ENCODE results near the gene ZNF407.
A peak's percentile ranks its signal among the peaks of the same experiment; 100 is the strongest.

Gene ZNF407

DNA sequence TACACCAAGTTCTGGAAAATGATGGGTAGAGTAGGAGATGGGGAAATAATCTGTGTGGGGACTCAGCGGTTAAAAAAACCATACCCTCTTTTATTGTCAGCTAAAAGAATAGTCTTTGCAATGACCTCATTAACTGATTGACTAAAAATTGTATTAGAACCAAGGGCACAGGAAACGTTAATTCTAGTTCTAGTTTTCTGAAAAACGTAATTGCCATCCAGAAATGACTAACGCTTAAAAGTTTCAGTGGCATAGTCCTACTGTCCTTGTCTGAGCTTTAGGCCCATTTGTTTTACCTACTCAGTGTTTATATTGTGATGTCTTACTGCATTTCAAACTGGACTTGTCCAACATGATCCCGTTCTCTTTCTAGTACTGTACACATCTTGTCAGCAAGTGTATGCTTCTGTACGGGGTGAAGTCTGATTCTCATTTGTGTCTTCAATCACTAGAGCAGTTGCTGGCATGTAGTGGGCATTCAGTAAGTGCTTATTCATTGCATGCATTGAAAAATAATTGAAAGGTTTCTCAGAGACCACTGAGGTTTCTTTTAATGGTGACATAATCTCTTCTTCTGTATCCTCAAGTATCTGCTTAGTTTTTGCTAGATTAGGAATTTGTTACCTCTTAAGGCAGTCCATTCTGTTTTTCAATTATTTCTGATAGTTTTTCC lies 81.5 kb downstream of the ZNF407 start:
- no peak overlapping the region for H3K9ac ChIP-seq
- H3K4me1 ChIP-seq, result no peaks in the 10 kb centered on the region
- no peaks in the 10 kb centered on the region for H3K36me3 ChIP-seq (ENCODE audit: control insufficient read depth, insufficient read depth, low read length)
- TF ChIP-seq, protein P1, sequence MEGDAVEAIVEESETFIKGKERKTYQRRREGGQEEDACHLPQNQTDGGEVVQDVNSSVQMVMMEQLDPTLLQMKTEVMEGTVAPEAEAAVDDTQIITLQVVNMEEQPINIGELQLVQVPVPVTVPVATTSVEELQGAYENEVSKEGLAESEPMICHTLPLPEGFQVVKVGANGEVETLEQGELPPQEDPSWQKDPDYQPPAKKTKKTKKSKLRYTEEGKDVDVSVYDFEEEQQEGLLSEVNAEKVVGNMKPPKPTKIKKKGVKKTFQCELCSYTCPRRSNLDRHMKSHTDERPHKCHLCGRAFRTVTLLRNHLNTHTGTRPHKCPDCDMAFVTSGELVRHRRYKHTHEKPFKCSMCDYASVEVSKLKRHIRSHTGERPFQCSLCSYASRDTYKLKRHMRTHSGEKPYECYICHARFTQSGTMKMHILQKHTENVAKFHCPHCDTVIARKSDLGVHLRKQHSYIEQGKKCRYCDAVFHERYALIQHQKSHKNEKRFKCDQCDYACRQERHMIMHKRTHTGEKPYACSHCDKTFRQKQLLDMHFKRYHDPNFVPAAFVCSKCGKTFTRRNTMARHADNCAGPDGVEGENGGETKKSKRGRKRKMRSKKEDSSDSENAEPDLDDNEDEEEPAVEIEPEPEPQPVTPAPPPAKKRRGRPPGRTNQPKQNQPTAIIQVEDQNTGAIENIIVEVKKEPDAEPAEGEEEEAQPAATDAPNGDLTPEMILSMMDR (IDR thresholded peaks at IDR 0.05), result no peak
- H3K4me3 ChIP-seq (ENCODE audit: low read depth, low read length), result no peak overlapping the region
- no peak overlapping the region for H2AFZ ChIP-seq
- H3K9me3 ChIP-seq (ENCODE audit: control insufficient read depth, low read length), result no peaks in the 10 kb centered on the region
- no peaks in the 10 kb centered on the region for H3K27me3 ChIP-seq (ENCODE audit: control insufficient read depth, insufficient read depth, low read length)
- H3K27ac ChIP-seq, result no peak overlapping the region
- no peak overlapping the region for H3K4me2 ChIP-seq (ENCODE audit: low read length)
- no peaks in the 10 kb centered on the region for H3K79me2 ChIP-seq

DNA sequence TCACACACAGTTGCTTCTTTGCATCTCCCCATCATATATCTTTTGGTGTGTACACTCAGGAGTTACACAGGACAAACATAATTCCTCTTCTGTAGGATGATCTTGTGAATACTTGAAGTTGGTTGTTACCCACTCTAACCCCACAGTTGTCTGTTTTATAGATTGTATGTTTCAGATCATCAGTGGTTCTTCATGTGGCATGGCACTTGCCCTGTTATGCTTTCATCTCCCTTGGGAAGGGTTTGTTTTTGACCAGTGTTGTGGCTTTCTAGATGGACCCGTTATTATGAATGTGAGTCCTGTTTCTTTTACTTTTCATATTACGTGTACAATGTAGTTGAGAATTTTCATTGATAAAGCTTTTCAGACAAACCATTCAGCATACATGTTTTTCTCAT lies 82.0 kb downstream of the ZNF407 start:
- Histone ChIP-seq H2AFZ (no peak overlapping the region), H3K27me3 (ENCODE audit: control insufficient read depth, insufficient read depth, low read length) (no peaks in the 10 kb centered on the region), H3K4me2 (ENCODE audit: low read length) (no peak overlapping the region), H3K36me3 (ENCODE audit: control insufficient read depth, insufficient read depth, low read length) (no peaks in the 10 kb centered on the region), H3K27ac (no peak overlapping the region), H3K9ac (no peak overlapping the region), H3K79me2 (no peaks in the 10 kb centered on the region), H3K9me3 (ENCODE audit: control insufficient read depth, low read length) (no peaks in the 10 kb centered on the region), H3K4me1 (no peaks in the 10 kb centered on the region), H3K4me3 (ENCODE audit: low read depth, low read length) (no peak overlapping the region)
- TF ChIP-seq, protein P1 (IDR thresholded peaks at IDR 0.05), result no peak

DNA sequence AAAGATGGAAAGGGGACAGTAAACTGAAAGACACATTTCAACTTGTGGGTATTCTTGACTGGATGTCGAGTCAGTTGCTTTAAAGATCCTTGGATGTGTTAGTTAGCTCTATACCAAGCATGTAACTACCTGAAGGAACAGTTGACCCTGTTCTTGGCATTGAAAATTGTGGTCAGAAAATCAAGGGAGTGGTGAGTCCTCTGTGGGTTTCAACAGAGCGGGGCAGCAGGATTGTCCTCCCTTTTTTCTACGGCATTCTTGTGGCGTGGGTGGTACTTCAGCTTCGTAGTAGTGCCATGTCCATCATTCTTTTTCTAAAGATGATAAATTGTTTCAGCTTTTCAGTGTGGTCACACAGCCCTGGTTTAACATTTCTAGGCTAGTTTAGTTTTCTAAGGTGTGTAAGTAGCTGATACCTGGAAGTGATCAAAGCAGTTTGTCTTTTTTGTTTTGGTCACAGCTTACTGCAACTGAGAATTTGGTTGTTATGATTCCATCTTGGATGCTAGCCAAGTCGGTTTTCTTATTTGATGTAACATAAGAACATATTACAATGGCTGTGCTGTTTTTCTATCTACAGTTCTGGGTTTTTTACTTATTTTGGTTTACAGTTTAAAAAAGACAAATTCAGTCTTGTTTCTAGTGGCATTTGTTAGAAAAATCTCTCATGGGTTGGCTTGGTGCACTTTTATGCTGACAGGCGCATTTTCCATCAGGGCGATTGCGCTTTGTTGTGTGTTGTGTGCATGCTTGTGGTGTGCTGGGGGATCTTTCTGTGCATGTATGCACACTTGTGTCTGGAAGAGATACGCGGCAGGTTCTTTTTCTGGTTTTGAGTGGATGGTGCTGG lies 84.7 kb downstream of the ZNF407 start:
- TF ChIP-seq, protein P1 (IDR thresholded peaks at IDR 0.05), result no peak
- Histone ChIP-seq H3K4me1 (no peaks in the 10 kb centered on the region), H3K36me3 (ENCODE audit: control insufficient read depth, insufficient read depth, low read length) (no peaks in the 10 kb centered on the region), H3K4me2 (ENCODE audit: low read length) (peak overlapping the region; percentile 1), H3K27me3 (ENCODE audit: control insufficient read depth, insufficient read depth, low read length) (no peaks in the 10 kb centered on the region), H3K9me3 (ENCODE audit: control insufficient read depth, low read length) (no peaks in the 10 kb centered on the region), H3K79me2 (no peaks in the 10 kb centered on the region), H3K4me3 (ENCODE audit: low read depth, low read length) (no peak overlapping the region), H3K27ac (no peak overlapping the region), H3K9ac (no peak overlapping the region), H2AFZ (peak overlapping the region; percentile 4)

DNA sequence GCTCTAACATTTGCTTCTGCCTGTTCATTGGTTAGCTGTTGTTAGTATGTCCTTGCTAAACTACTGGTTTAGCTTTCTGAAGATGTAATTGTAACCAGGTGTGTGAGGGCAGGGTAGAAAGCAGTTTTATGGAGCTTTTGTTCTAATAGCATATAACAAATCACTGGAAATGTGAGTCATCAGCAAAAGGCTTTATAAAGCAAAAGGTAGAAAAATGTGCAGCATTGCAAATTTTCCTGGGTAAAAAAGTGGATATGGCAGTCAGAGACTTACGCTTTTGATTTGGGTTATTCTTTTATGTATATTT lies 85.3 kb downstream of the ZNF407 start:
- H3K27ac ChIP-seq, result no peak overlapping the region
- TF ChIP-seq, protein P1 (IDR thresholded peaks at IDR 0.05), result no peak
- no peak overlapping the region for H2AFZ ChIP-seq
- H3K36me3 ChIP-seq (ENCODE audit: control insufficient read depth, insufficient read depth, low read length), result no peaks in the 10 kb centered on the region
- no peaks in the 10 kb centered on the region for H3K9me3 ChIP-seq (ENCODE audit: control insufficient read depth, low read length)
- no peak overlapping the region for H3K4me3 ChIP-seq (ENCODE audit: low read depth, low read length)
- H3K27me3 ChIP-seq (ENCODE audit: control insufficient read depth, insufficient read depth, low read length), result no peaks in the 10 kb centered on the region
- no peaks in the 10 kb centered on the region for H3K4me1 ChIP-seq
- H3K9ac ChIP-seq, result no peak overlapping the region
- peak overlapping the region; percentile 1 for H3K4me2 ChIP-seq (ENCODE audit: low read length)
- H3K79me2 ChIP-seq, result no peaks in the 10 kb centered on the region

All from parathyroid adenoma (tissue), 2 donors.